Dermis microvascular lymphatic vessel endothelial cell (primary cell): ENCODE data around the gene OST4. TPM values are rescaled to one million over a fixed set of nuclear protein-coding genes. Genes with fewer than 3 reads are reported as not detected.
"Not testable (repeated sequence)": the region's sequence is repeated elsewhere in the genome, so short reads cannot be mapped to it uniquely, and the experiment has no call there.

Source experiments
- DNase-seq, 2 donors: peaks; one replicate each; pipeline versions ENCODE4 v3.0.0 to v3.0.0-alpha.2; 2010; ENCODE audit warnings: low read depth in 2 of 2
- total RNA-seq: library from RNA; depleted of rRNA; stranded (reverse); fragments of >200 nt; gene quantifications from 2 replicates; pipeline ENCODE4 v1.2.1, GENCODE V29; 2014

Gene OST4
- 418 and 498 TPM in 2 replicates for total RNA-seq

GRCh38 chr2:27071277-27071989 is at the start of gene OST4:
OST4 (minus strand) TSS chr2:27071654.
- peak; percentile 76 to 94 for DNase-seq

GRCh38 chr2:27119330-27119670 is 47.8 kb upstream of the OST4 start:
- DNase-seq: not testable (repeated sequence)

GRCh38 chr2:27118525-27119329 is 47.3 kb upstream of the OST4 start, which contains the start of gene CGREF1:
CGREF1 (minus strand) TSS chr2:27119128; CDS start chr2:27104366, 14,762 bp downstream.
- peak in 1 of 2 donors; percentile 16 for DNase-seq

- no peak for DNase-seq
Observed at GRCh38 chr2:27117995-27118524, 46.6 kb upstream of the OST4 start.

DNA sequence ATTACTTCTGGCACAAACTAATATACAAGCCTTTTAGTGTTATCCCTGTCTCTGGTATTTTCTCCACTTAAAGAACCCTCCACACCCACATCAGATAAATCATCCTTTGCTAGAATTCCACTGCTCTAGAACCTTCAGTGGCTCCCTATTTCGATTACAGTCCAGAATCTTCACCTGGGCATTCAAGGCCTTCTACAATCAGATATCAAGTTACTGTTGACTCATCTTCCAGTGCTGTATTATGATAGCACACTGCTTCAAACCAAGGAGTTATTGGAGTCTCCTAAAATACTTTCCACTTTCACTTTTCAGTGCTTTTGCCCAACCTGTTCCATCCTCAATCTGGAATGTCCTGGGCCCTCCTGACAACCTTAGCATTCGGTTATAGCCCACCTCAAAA is 44.1 kb upstream of the OST4 start:
- no peak for DNase-seq

GRCh38 chr2:27111392-27112078 is 40.1 kb upstream of the OST4 start:
- DNase-seq: not testable (repeated sequence)

DNA sequence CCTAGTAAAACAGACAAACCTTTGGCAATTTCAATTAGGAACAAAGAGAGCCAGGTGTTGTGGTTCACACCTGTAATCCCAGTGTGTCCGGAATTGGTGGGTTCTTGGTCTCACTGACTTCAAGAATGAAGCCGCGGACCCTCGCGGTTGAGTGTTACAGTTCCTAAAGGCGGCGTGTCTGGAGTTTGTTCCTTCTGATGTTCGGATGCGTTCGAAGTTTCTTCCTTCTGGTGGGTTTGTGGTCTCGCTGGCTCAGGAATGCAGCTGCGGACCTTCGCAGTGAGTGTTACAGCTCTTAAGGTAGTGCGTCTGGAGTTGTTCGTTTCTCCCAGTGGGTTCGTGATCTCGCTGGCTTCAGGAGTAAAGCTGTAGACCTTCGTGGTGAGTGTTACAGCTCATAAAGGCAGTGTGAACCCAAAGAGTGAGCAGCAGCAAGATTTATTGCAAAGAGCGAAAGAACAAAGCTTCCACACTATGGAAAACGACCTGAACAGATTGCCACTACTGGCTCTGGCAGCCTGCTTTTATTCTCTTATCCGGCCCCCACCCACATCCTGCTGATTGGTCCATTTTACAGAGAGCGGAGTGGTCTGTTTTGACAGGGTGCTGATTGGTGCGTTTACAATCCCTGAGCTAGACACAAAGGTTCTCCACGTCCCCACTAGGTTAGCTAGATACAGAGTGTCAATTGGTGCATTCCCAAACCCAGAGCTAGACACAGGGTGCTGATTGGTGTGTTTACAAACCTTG is 39.3 kb upstream of the OST4 start:
- not testable (repeated sequence) for DNase-seq

- DNase-seq: no peak
Observed at GRCh38 chr2:27109083-27109482, 37.6 kb upstream of the OST4 start.

DNA sequence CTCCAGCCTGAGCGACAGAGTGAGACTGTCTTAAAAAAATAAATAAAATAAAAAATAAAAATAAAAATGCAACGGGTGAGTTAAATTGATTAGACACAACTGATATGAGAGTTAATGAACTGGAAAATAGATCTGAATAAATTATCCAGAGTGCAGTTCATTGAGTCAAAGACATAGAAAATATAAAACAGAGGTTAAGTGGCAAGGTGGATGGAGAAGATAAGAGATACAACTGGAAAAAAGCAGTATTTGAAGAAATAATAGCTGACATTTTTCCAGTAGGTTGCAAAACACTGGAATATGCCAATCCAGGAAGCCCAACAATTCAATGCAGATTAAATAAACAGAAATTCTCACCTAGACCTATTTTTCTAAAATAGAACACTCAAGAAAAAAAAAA is 36.8 kb upstream of the OST4 start:
- no peak for DNase-seq

DNA sequence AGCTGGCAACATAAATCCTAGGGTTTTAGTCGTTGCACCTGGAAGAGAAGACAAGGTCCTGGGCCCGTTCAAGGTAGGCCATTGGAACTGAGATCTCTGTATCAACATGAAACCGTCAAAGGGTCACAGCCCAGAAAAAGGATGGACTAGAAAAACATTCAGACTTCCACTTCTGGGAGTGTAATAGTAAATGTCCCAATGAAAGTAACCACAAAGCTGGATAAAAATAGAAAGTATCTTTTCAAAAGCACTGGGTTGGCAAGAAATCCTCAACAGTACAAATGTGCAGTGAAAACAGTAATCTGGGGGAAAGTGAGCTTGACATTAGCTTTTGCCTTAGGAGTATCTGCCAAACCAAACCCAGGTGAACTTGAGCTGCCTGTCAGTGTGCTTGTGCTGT is 34.5 kb upstream of the OST4 start:
- no peak for DNase-seq

DNA sequence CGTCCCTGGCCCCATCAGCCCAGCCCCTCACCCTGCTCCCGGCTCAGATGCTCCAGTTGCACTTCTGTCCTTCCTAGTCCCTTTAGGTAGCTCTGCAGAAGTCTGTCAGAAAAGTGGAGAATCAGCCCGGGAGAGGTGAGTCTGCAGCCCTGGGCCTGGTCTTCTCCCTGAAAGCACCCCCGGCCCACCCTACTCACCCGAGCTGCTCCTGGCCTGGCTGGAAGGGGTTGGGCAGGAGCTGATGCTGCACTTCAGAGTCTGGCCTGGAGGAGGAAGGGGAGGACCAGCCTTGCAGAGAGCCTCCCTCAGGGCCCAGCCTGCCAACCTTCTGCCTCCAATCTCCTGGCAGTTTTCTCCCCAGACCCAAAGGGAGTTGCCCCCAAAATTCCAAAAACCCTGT is 30.9 kb upstream of the OST4 start:
- no peak for DNase-seq

DNA sequence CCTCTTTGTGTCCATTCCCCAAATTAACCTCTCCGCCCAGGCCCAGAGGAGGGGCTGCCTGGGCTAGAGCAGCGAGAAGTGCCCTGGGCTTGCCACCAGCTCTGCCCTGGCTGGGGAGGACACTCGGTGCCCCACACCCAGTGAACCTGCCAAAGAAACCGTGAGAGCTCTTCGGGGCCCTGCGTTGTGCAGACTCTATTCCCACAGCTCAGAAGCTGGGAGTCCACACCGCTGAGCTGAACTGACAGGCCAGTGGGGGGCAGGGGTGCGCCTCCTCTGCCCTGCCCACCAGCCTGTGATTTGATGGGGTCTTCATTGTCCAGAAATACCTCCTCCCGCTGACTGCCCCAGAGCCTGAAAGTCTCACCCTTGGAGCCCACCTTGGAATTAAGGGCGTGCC is 28.6 kb upstream of the OST4 start:
- DNase-seq: no peak

DNA sequence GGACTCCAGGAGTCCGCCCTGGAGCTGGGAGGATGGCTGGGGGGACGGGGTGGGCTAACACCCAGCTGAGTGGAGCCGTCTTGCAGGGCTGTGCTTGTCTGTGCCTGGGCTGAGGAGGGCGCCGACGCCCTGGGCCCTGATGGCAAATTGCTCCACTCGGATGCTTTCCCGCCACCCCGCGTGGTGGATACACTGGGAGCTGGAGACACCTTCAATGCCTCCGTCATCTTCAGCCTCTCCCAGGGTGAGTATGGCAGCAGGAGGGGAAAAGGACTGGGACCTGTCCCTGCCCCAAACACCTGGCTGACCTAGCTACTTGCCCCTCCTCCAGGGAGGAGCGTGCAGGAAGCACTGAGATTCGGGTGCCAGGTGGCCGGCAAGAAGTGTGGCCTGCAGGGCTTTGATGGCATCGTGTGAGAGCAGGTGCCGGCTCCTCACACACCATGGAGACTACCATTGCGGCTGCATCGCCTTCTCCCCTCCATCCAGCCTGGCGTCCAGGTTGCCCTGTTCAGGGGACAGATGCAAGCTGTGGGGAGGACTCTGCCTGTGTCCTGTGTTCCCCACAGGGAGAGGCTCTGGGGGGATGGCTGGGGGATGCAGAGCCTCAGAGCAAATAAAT is 28.0 kb upstream of the OST4 start:
- no peak for DNase-seq

GRCh38 chr2:27097341-27097740 is 25.9 kb upstream of the OST4 start:
- no peak for DNase-seq

DNA sequence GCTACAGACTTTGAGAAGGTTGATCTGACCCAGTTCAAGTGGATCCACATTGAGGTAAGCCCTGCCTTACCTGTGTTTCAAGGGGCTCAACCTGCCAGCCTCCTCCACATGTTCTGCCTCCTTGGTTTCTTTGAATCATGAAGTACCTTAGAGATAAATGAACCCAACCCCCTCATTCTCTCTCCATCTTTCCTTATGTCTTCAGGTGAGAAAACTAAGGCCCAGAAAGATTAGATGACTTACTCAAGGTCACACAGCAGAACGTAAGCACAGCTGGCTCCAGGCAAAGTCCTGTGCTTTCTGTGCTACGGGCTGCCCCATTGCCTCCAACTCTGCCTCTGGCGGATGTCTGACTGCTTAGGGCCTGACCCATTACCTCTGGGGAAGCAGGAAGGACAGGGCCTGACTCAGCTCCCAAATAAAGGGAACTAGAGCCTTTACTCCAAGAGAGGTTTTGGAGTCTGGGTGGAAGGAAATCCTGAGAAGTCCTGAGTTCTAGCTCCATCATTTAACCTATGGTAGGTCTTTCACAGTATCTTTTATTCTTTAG is 25.4 kb upstream of the OST4 start:
- DNase-seq: no peak

- DNase-seq: peak; percentile 45 to 59
Observed at GRCh38 chr2:27095745-27096651, 24.5 kb upstream of the OST4 start.

DNA sequence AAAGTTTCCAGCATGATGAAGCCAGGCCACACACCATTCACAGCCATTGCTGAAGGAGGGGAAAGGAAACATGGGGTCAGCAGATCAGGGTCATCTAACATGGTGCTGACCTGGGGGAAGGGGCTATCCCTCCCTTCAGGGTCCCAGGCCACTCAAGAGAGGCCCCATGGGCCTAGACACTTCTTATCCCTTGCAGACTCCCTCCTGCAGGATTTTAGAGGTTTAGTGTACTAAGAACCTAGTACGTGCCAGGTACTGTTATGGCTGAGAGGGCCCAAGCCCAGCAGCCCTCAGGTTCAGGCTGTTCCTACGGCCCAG is 23.9 kb upstream of the OST4 start:
- no peak for DNase-seq

GRCh38 chr2:27094353-27094984 is 23.0 kb upstream of the OST4 start:
- no peak for DNase-seq
